Keratinocyte (primary cell): Measurements from ENCODE around the gene SRXN1. TPM values are rescaled to one million over a fixed set of nuclear protein-coding genes. Genes with fewer than 3 reads are reported as not detected.

ENCODE experiments used
- DNase-seq: peaks from one replicate; pipeline ENCODE4 v3.0.0-alpha.2; 2011; ENCODE audit warnings: low read depth, missing footprints, low spot score
- FAIRE-seq: peaks from 2 replicates; lab custom pipeline; 2011; peaks lifted over from hg19 to GRCh38; lab: Jason Lieb, UNC
- H2AFZ ChIP-seq: 2 replicates; pipeline ENCODE4 v1.6.0; 2012; ENCODE audit warnings: low read length, control low read depth, inconsistent platforms; ENCODE audit not compliant: control insufficient read depth
- H3K27ac ChIP-seq: 2 replicates; pipeline ENCODE4 v1.5.1; 2011; ENCODE audit warnings: low read length; ENCODE audit not compliant: control insufficient read depth, insufficient read depth
- H3K27me3 ChIP-seq: 3 replicates; pipeline ENCODE4 v1.6.0; 2011; ENCODE audit warnings: low read length; ENCODE audit not compliant: control insufficient read depth, insufficient read depth; ENCODE audit errors: extremely low read depth
- H3K36me3 ChIP-seq, 2 experiments: 2 replicates in 1 of 2; 3 replicates in 1 of 2; pipeline ENCODE4 v1.5.1; 2011; ENCODE audit warnings: low read length in 2 of 2, mild to moderate bottlenecking in 1 of 2; ENCODE audit not compliant: control insufficient read depth in 2 of 2, insufficient read depth in 2 of 2; ENCODE audit errors: extremely low read depth in 1 of 2
- H3K4me1 ChIP-seq: 3 replicates; pipeline ENCODE4 v1.5.1; 2011; ENCODE audit warnings: low read length; ENCODE audit not compliant: control insufficient read depth, insufficient read depth; ENCODE audit errors: extremely low read depth
- H3K4me2 ChIP-seq: 3 replicates; pipeline ENCODE4 v1.6.0; 2011; ENCODE audit warnings: low read depth, low read length; ENCODE audit not compliant: control insufficient read depth, insufficient read depth; ENCODE audit errors: extremely low read depth
- H3K4me3 ChIP-seq, 3 experiments: fragments of 200-600 bp in 1 of 3; sonication (generic) in 1 of 3; 2 replicates in 2 of 3; 3 replicates in 1 of 3; pipeline ENCODE4 v1.5.1; 2011 to 2016; ENCODE audit warnings: low read length in 3 of 3, mild to moderate bottlenecking in 3 of 3, control low read depth in 2 of 3, inconsistent platforms in 1 of 3, low read depth in 1 of 3, mixed read lengths in 1 of 3, mixed run types in 1 of 3, moderate library complexity in 1 of 3; ENCODE audit not compliant: control insufficient read depth in 2 of 3, insufficient read depth in 2 of 3; ENCODE audit errors: extremely low read depth in 1 of 3
- H3K79me2 ChIP-seq: 2 replicates; pipeline ENCODE4 v1.6.0; 2012; ENCODE audit warnings: low read length; ENCODE audit not compliant: control insufficient read depth, insufficient read depth
- H3K9ac ChIP-seq: 3 replicates; pipeline ENCODE4 v1.6.0; 2011; ENCODE audit warnings: low read length; ENCODE audit not compliant: control insufficient read depth, insufficient read depth; ENCODE audit errors: extremely low read depth
- H3K9me1 ChIP-seq: 3 replicates; pipeline ENCODE4 v1.6.0; 2011; ENCODE audit warnings: low read length; ENCODE audit not compliant: control insufficient read depth, insufficient read depth; ENCODE audit errors: extremely low read depth
- H3K9me3 ChIP-seq: 2 replicates; pipeline ENCODE4 v1.5.1; 2012; ENCODE audit warnings: low read depth, low read length; ENCODE audit not compliant: control insufficient read depth
- H4K20me1 ChIP-seq: 3 replicates; pipeline ENCODE4 v1.6.0; 2011; ENCODE audit warnings: low read length; ENCODE audit not compliant: control insufficient read depth, insufficient read depth; ENCODE audit errors: extremely low read depth
- CTCF ChIP-seq, 3 experiments: IDR thresholded peaks in 1 of 3; conservative IDR thresholded peaks in 1 of 3; optimal IDR thresholded peaks in 1 of 3; 2 replicates in 2 of 3; 3 replicates in 1 of 3; pipeline versions ENCODE3 to v1.5.1; 2011; ENCODE audit warnings: low read length in 3 of 3, mild to moderate bottlenecking in 3 of 3, moderate library complexity in 2 of 3, control low read depth in 1 of 3, inconsistent platforms in 1 of 3; ENCODE audit not compliant: insufficient read depth in 2 of 3; ENCODE audit errors: extremely low read depth in 1 of 3
- EZH2 ChIP-seq: IDR thresholded peaks from one replicate; pipeline ENCODE4 v1.6.1; 2012; ENCODE audit warnings: inconsistent platforms, mild to moderate bottlenecking, low read length, moderate library complexity
- dilution Hi-C: fragments of 300-500 bp; cut with MboI; formaldehyde crosslinking; loops from one replicate; pipeline ENCODE4 v1.7.0; 2020; ENCODE audit warnings: low sequenced_read_pairs; ENCODE audit not compliant: extremely low pct_ligation_motif_present
- polyA plus RNA-seq, 5 experiments: library from polyadenylated mRNA; depleted of rRNA in 3 of 5; stranded (reverse) in 3 of 5; stranded (forward) in 1 of 5; unstranded in 1 of 5; fragments of >200 nt; gene quantifications; 1 replicate in 1 of 5; 2 replicates in 3 of 5; 3 replicates in 1 of 5; pipeline versions ENCODE4 v1.2.1 to v1.2.3, GENCODE V29; 2011 to 2012; ENCODE audit warnings: missing spikeins in 2 of 5, low read depth in 1 of 5, low replicate concordance in 1 of 5

SRXN1 gene
- polyA plus RNA-seq, 1 donor (not counting 4 experiments of a cell fraction or from before 2014, with no cell fraction given), result 51.7 TPM

GRCh38 chr20:600736-601135, 52.3 kb downstream of the SRXN1 start:
- Histone ChIP-seq H3K9me1 (no peaks in the 10 kb centered on the region), H3K27ac (no peak overlapping the region), H4K20me1 (no peaks in the 10 kb centered on the region), H2AFZ (no peak overlapping the region), H3K27me3 (peaks cover 6% of the 10 kb centered on the region), H3K9ac (no peak overlapping the region), H3K36me3 (no peaks in the 10 kb centered on the region), H3K79me2 (no peaks in the 10 kb centered on the region), H3K9me3 (no peaks in the 10 kb centered on the region), H3K4me3 (no peak overlapping the region), H3K4me2 (no peak overlapping the region), H3K4me1 (no peaks in the 10 kb centered on the region)
- TF ChIP-seq CTCF (optimal IDR thresholded peaks at IDR 0.05 in 1 of 3, IDR thresholded peaks at IDR 0.05 in 1 of 3, conservative IDR thresholded peaks at IDR 0.05 in 1 of 3; ENCODE audit: extremely low read depth in 1 of 3, insufficient read depth in 2 of 3, low read length in 3 of 3) (no peak), EZH2 (no peak)
- no peak for FAIRE-seq
- DNase-seq, result no peak
- dilution Hi-C loops, result no loop called here

- Histone ChIP-seq H3K4me3 (no peak overlapping the region), H3K79me2 (no peaks in the 10 kb centered on the region), H4K20me1 (no peaks in the 10 kb centered on the region), H3K4me1 (no peaks in the 10 kb centered on the region), H3K9me3 (no peaks in the 10 kb centered on the region), H3K27me3 (peaks cover 5% of the 10 kb centered on the region), H3K36me3 (no peaks in the 10 kb centered on the region), H3K27ac (no peak overlapping the region), H3K4me2 (no peak overlapping the region), H2AFZ (no peak overlapping the region), H3K9ac (no peak overlapping the region), H3K9me1 (no peaks in the 10 kb centered on the region)
- TF ChIP-seq EZH2, result no peak
- no peak for TF ChIP-seq CTCF (optimal IDR thresholded peaks at IDR 0.05 in 1 of 3, IDR thresholded peaks at IDR 0.05 in 1 of 3, conservative IDR thresholded peaks at IDR 0.05 in 1 of 3; ENCODE audit: extremely low read depth in 1 of 3, insufficient read depth in 2 of 3, low read length in 3 of 3)
- FAIRE-seq (no peak), DNase-seq (no peak)
- dilution Hi-C loops, result no loop called here
Measured at GRCh38 chr20:600141-600540, 52.9 kb downstream of the SRXN1 start.
